OCI-LY3 (cell line): Measurements from ENCODE around the gene CUL7.
A peak's percentile ranks its signal among the peaks of the same experiment; 100 is the strongest.

Source experiments
- H2AFZ ChIP-seq: fragments of 200-600, 300-600 bp; shearing (Covaris generic); 2 replicates; pipeline ENCODE4 v1.6.0; 2014; ENCODE audit warnings: antibody characterized with exemption, low read depth, low read length
- H3K27ac ChIP-seq: fragments of 200-600, 300-600 bp; sonication (generic); 2 replicates; pipeline ENCODE4 v1.5.1; 2014; ENCODE audit warnings: mild to moderate bottlenecking, low read length, moderate library complexity, mixed read lengths
- H3K27me3 ChIP-seq: fragments of 200-600, 300-600 bp; sonication (generic); 2 replicates; pipeline ENCODE4 v1.6.1; 2014; ENCODE audit warnings: low read depth, low read length, mixed read lengths
- H3K36me3 ChIP-seq: fragments of 200-600, 300-600 bp; sonication (generic); replicated peaks from 2 replicates; pipeline ENCODE3; 2014; ENCODE audit warnings: low read depth, low read length, mixed read lengths
- H3K4me1 ChIP-seq: fragments of 300-600, 200-600 bp; sonication (generic); 2 replicates; pipeline ENCODE4 v1.6.1; 2014; ENCODE audit warnings: low read length, mixed read lengths
- H3K4me2 ChIP-seq: fragments of 200-600, 300-600 bp; sonication (generic); 2 replicates; pipeline ENCODE4 v1.6.1; 2014; ENCODE audit warnings: low read length, mixed read lengths
- H3K4me3 ChIP-seq: fragments of 300-600, 200-600 bp; sonication (generic); 2 replicates; pipeline ENCODE4 v1.5.1; 2014; ENCODE audit warnings: antibody characterized with exemption, mild to moderate bottlenecking, low read length, moderate library complexity
- H3K79me2 ChIP-seq: fragments of 300-600, 200-600 bp; shearing (Covaris generic); 2 replicates; pipeline ENCODE4 v1.6.1; 2014; ENCODE audit warnings: mild to moderate bottlenecking, low read length, mixed read lengths
- H3K9ac ChIP-seq: fragments of 300-600, 200-600 bp; shearing (Covaris generic); 2 replicates; pipeline ENCODE4 v1.6.0; 2014; ENCODE audit warnings: mild to moderate bottlenecking, low read length, moderate library complexity
- H3K9me3 ChIP-seq: fragments of 200-600, 300-600 bp; shearing (Covaris generic); 2 replicates; pipeline ENCODE4 v1.6.1; 2014; ENCODE audit warnings: low read length, mixed read lengths; ENCODE audit not compliant: insufficient read depth
- H4K20me1 ChIP-seq: fragments of 200-600, 300-600 bp; sonication (generic); 2 replicates; pipeline ENCODE4 v1.6.1; 2016; ENCODE audit warnings: low read length, mixed read lengths; ENCODE audit not compliant: insufficient read depth
- EZH2phosphoT487 ChIP-seq: fragments of 200-600 bp; shearing (Covaris generic); IDR thresholded peaks from 2 replicates; pipeline ENCODE4 v1.6.1; 2018; ENCODE audit warnings: antibody characterized with exemption, mixed run types, low read depth
- TF ChIP-seq, protein P1 (sequence below): fragments of 200-600, 300-600 bp; sonication (generic); IDR thresholded peaks from 2 replicates; pipeline ENCODE4 v1.5.1; 2014; ENCODE audit warnings: antibody characterized with exemption, low read length, low read depth

CUL7 gene

GRCh38 chr6:43081043-43081442 lies 27.4 kb upstream of the CUL7 start:
- TF ChIP-seq, protein P1, sequence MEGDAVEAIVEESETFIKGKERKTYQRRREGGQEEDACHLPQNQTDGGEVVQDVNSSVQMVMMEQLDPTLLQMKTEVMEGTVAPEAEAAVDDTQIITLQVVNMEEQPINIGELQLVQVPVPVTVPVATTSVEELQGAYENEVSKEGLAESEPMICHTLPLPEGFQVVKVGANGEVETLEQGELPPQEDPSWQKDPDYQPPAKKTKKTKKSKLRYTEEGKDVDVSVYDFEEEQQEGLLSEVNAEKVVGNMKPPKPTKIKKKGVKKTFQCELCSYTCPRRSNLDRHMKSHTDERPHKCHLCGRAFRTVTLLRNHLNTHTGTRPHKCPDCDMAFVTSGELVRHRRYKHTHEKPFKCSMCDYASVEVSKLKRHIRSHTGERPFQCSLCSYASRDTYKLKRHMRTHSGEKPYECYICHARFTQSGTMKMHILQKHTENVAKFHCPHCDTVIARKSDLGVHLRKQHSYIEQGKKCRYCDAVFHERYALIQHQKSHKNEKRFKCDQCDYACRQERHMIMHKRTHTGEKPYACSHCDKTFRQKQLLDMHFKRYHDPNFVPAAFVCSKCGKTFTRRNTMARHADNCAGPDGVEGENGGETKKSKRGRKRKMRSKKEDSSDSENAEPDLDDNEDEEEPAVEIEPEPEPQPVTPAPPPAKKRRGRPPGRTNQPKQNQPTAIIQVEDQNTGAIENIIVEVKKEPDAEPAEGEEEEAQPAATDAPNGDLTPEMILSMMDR, result no peak
- no peak for TF ChIP-seq EZH2phosphoT487
- H2AFZ ChIP-seq, result no peak overlapping the region
- H3K9ac ChIP-seq, result no peak overlapping the region
- H3K9me3 ChIP-seq, result no peaks in the 10 kb centered on the region
- H3K36me3 ChIP-seq, result no peaks in the 10 kb centered on the region
- peaks cover 52% of the 10 kb centered on the region for H3K27me3 ChIP-seq
- H3K79me2 ChIP-seq, result no peaks in the 10 kb centered on the region
- H3K4me3 ChIP-seq, result no peak overlapping the region
- no peak overlapping the region for H3K27ac ChIP-seq
- H3K4me1 ChIP-seq, result peaks cover 8% of the 10 kb centered on the region
- 0 out of 2 replicates have a peak, but pooled peaks cover 3% of the 10 kb centered on the region for H4K20me1 ChIP-seq
- no peak overlapping the region for H3K4me2 ChIP-seq

DNA sequence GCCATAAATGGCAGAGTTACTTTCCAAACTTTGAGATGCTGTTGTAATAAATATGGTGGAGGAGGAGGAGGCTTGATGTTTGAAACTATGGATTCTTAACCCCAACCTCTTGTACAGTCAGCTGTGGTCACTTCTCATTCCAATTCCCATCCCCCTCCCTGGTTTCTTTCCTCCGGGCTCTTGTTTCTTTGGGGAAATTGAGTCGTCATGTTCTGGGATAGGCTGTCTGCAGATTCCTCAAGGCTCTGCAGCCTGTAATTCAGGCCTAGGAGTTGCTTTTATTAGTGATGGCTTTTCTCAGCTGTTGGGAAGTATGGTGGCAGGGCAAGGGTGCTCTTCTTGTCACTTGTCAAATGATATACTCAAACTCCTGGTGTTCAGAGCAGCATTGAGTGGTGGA lies 25.0 kb upstream of the CUL7 start:
- Histone ChIP-seq H3K79me2 (no peaks in the 10 kb centered on the region), H3K9me3 (no peaks in the 10 kb centered on the region), H4K20me1 (no peaks in the 10 kb centered on the region), H3K27ac (no peak overlapping the region), H2AFZ (no peak overlapping the region), H3K9ac (no peak overlapping the region), H3K4me1 (no peaks in the 10 kb centered on the region), H3K4me2 (no peak overlapping the region), H3K4me3 (no peak overlapping the region), H3K36me3 (no peaks in the 10 kb centered on the region), H3K27me3 (peaks cover 37% of the 10 kb centered on the region)
- TF ChIP-seq EZH2phosphoT487, result no peak
- TF ChIP-seq, protein P1, result no peak

DNA sequence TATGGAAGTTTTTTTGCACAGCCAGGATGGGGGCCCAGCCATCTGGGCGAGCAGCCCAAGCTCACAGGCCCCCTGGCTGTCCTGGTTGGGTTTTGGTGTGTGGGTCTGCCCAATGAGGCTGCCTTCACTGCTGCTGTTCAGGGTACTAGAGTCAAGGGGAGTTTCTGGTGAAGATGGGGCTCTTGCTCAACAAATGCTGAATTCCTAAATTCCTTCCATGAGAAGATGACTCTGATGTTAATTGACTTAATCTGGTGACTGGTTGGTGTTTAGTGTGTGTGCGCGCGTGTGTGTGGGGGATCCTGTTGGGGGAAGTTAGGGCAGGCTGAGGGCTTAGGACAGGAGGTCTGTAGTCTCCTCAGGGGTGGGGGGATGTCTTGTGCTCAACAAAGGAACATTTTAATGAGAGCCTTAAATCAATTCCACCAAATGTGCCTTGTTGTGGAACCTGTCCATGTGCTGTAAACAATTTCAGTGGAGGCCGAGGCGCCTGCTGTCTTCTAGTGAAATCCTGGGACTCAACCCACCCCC lies 24.4 kb upstream of the CUL7 start:
- no peak overlapping the region for H3K9ac ChIP-seq
- H4K20me1 ChIP-seq, result no peaks in the 10 kb centered on the region
- H3K9me3 ChIP-seq, result no peaks in the 10 kb centered on the region
- H3K4me2 ChIP-seq, result no peak overlapping the region
- peaks cover 31% of the 10 kb centered on the region for H3K27me3 ChIP-seq
- H3K4me3 ChIP-seq, result no peak overlapping the region
- H3K36me3 ChIP-seq, result no peaks in the 10 kb centered on the region
- no peak overlapping the region for H3K27ac ChIP-seq
- no peak overlapping the region for H2AFZ ChIP-seq
- TF ChIP-seq, protein P1, result no peak
- no peak for TF ChIP-seq EZH2phosphoT487
- no peaks in the 10 kb centered on the region for H3K4me1 ChIP-seq
- H3K79me2 ChIP-seq, result no peaks in the 10 kb centered on the region

GRCh38 chr6:43077333-43077809 lies 23.7 kb upstream of the CUL7 start:
- Histone ChIP-seq H3K4me3 (peak overlapping the region; percentile 89), H3K9ac (peak overlapping the region; percentile 66; the same call in 1 of the 2 replicates), H3K4me2 (peak overlapping the region; percentile 92), H3K4me1 (no peaks in the 10 kb centered on the region), H3K27ac (no peak overlapping the region), H3K36me3 (no peaks in the 10 kb centered on the region), H2AFZ (no peak overlapping the region), H3K9me3 (no peaks in the 10 kb centered on the region), H4K20me1 (no peaks in the 10 kb centered on the region), H3K27me3 (peaks cover 25% of the 10 kb centered on the region), H3K79me2 (no peaks in the 10 kb centered on the region)
- TF ChIP-seq, protein P1, result no peak
- TF ChIP-seq EZH2phosphoT487, result no peak
